ENCODE data around the gene PDE4B.

GRCh38 chr1:66309006-66309741, 516.5 kb downstream of the PDE4B start:
- no peak for TF ChIP-seq ZNF274 (CRISPR knock-in tag; IDR thresholded peaks at IDR 0.05)
- no peak for TF ChIP-seq EP300 (IDR thresholded peaks at IDR 0.05; ENCODE audit: low read depth in 2 of 2, low read length in 2 of 2)
- no peak for TF ChIP-seq EP300 (CRISPR knock-in tag; IDR thresholded peaks at IDR 0.05; ENCODE audit: borderline replicate concordance)
- no peak for TF ChIP-seq IRF9 (CRISPR knock-in tag; IDR thresholded peaks at IDR 0.05; ENCODE audit: borderline replicate concordance)
- TF ChIP-seq TBP (CRISPR knock-in tag; IDR thresholded peaks at IDR 0.05), result no peak
- no peak for TF ChIP-seq CTCF (CRISPR knock-in tag; IDR thresholded peaks at IDR 0.05)
- TF ChIP-seq MTA3 (CRISPR knock-in tag; IDR thresholded peaks at IDR 0.05), result no peak
- TF ChIP-seq MYNN (CRISPR knock-in tag; IDR thresholded peaks at IDR 0.05; ENCODE audit: low read depth), result no peak
- TF ChIP-seq JUN (CRISPR knock-in tag; IDR thresholded peaks at IDR 0.05), result no peak
- TF ChIP-seq POLR2AphosphoS2 (IDR thresholded peaks at IDR 0.05; ENCODE audit: low read depth, low read length), result no peak
- TF ChIP-seq FOXO4 (CRISPR knock-in tag; conservative IDR thresholded peaks at IDR 0.05), result no peak
- TF ChIP-seq RERE (CRISPR knock-in tag; IDR thresholded peaks at IDR 0.05; ENCODE audit: low read depth), result no peak
- no peak for TF ChIP-seq ATF4 (CRISPR knock-in tag; IDR thresholded peaks at IDR 0.05)

All from HepG2 (cell line).